ENCODE results near the gene C1orf174. TPM values are rescaled to one million over a fixed set of nuclear protein-coding genes. Genes with fewer than 3 reads are reported as not detected.
A peak's percentile ranks its signal among the peaks of the same experiment; 100 is the strongest.

The C1orf174 gene
- 22.8 TPM for polyA plus RNA-seq (2013, experiment 1 of 2; ENCODE audit: insufficient read length)
- 23.7 TPM for polyA plus RNA-seq (2013, experiment 2 of 2; ENCODE audit: insufficient read length)

- DNase-seq, result peak; percentile 99
Measured at GRCh38 chr1:3900150-3900968, at the start of gene C1orf174. TSS of gene C1orf174 (minus strand) at chr1:3900272. CDS start at chr1:3900186, 86 bp downstream.

GRCh38 chr1:3948344-3948743 lies 48.3 kb upstream of the C1orf174 start:
- DNase-seq, result no peak

GRCh38 chr1:3945916-3946840 lies 46.1 kb upstream of the C1orf174 start:
- no peak for DNase-seq

- DNase-seq, result no peak
Measured at GRCh38 chr1:3945222-3945621, 45.1 kb upstream of the C1orf174 start.

GRCh38 chr1:3944578-3945125 lies 44.6 kb upstream of the C1orf174 start:
- DNase-seq, result no peak

GRCh38 chr1:3943806-3944577 lies 43.9 kb upstream of the C1orf174 start:
- no peak for DNase-seq

GRCh38 chr1:3943123-3943431 lies 43.0 kb upstream of the C1orf174 start:
- no peak for DNase-seq

GRCh38 chr1:3942416-3943122 lies 42.5 kb upstream of the C1orf174 start:
- no peak for DNase-seq

GRCh38 chr1:3940754-3941345 lies 40.8 kb upstream of the C1orf174 start:
- no peak for DNase-seq

GRCh38 chr1:3940081-3940753 lies 40.1 kb upstream of the C1orf174 start:
- DNase-seq, result no peak

- no peak for DNase-seq
Measured at GRCh38 chr1:3939242-3940080, 39.4 kb upstream of the C1orf174 start.

- DNase-seq, result no peak
Measured at GRCh38 chr1:3932156-3932919, 32.3 kb upstream of the C1orf174 start.

- DNase-seq, result no peak
Measured at GRCh38 chr1:3931007-3931912, 31.2 kb upstream of the C1orf174 start.

- no peak for DNase-seq
Measured at GRCh38 chr1:3930301-3931006, 30.4 kb upstream of the C1orf174 start.

- no peak for DNase-seq
Measured at GRCh38 chr1:3929126-3929525, 29.1 kb upstream of the C1orf174 start.

- no peak for DNase-seq
Measured at GRCh38 chr1:3928586-3928985, 28.5 kb upstream of the C1orf174 start.

- no peak for DNase-seq
Measured at GRCh38 chr1:3926956-3927355, 26.9 kb upstream of the C1orf174 start.

All from fibroblast of skin of scalp (primary cell).